NCI-H2227 (cell line): Measurements from ENCODE around the gene HJURP.

Experiments used
- DNase-seq: peaks from one replicate; lab custom pipeline; 2025; ENCODE audit not compliant: unreplicated experiment; lab: John Stamatoyannopoulos, UW

The HJURP gene

GRCh38 chr2:233795735-233796171 lies 58.6 kb downstream of the HJURP start:
- no peak for DNase-seq

GRCh38 chr2:233794128-233794658 lies 60.1 kb downstream of the HJURP start:
- DNase-seq: no peak

GRCh38 chr2:233793465-233794127 lies 60.7 kb downstream of the HJURP start:
- DNase-seq: no peak

DNA sequence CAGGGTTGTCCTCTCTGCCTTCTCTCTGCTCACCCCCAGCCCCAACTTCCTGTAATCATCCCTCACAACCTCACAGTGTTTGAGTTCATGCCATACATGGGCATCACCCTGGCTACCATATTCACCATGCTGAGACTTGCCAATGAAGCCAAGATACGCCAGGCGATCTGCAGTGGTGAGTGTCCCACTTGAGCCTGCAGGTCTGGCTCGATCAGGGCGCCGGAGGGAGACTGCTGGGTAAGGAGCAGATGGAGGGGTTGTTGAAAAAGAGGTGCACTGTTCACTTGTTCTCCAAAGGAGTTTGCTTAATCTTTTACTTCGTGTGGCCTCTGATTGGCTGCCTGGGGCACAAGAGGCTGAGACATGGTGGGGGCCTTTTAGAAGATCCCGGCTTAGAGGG lies 61.6 kb downstream of the HJURP start:
- no peak for DNase-seq

DNA sequence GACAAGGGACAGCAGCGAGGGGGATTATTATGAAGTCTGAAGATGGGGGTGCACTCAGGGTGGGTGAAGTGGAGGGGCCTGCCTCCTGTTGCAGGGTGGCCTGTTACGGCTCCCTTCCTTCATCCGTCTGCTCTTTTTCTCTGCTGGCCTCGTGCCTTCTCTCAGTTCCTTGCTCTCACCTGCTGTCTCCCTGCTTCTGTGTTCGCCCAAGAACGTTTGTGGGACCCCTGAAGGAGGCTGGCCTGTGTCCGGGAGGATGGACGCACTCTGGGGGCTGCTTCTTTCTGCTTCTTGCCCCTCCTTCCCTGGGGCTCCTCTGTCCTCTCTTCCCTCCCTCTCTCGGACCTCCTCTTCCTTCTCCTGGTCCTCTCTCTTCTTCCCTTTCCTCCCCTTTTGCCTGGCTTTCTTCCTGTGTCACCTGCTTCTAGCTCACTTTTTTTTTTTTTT lies 62.4 kb downstream of the HJURP start:
- no peak for DNase-seq

DNA sequence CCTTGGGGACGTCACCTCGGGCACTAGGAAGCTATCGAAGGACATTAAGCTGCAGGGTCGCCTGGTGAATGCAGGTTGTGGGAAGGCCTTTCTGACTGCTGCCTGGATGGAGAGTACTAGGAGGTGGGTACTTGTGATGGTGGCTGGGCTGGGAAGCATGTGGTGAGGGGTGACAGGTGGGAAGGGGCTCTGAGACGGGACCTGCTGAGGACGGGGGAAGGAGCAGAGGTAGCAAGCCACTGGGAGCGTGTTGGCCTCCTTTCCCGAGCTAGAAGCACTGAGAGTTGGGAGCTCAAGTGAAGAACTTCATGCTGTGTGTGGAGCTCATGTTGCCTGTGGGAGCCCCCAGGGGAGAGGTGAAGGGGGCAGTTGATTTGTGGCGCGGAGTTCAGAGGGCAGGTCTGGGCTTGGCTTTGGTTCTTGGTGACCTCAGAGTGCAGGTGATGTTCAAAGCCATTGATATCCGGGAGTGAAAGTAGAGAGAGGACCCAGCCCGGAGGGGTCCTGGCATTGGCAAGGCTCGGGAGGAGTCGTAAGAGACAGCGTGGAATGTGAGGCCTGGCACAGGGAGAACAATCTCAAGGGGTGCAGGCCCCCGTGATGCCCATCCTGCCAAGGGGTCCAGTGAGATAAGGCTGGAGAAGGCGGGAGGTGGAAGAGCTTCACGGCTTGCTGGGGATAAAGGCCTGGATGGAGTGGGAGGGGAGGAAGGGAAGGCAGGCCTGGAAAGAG lies 63.0 kb downstream of the HJURP start:
- no peak for DNase-seq

GRCh38 chr2:233789554-233789953 lies 64.8 kb downstream of the HJURP start:
- DNase-seq: no peak
